Activated CD4-positive, alpha-beta T cell treated with anti-CD3 and anti-CD28 coated beads, Interleukin-10, Interleukin-2, amounts not matched to agents 100 ng/mL and 50 ng/mL, durations not matched to agents 16 hours and 8 hours (primary cell): ENCODE data around the gene P3H3.
"Not testable (repeated sequence)": the region's sequence is repeated elsewhere in the genome, so short reads cannot be mapped to it uniquely, and the experiment has no call there.

Experiments used
- DNase-seq: peaks from one replicate; pipeline ENCODE4 v3.0.0-alpha.2; 2020

P3H3 gene

GRCh38 chr12:6845395-6845794 is 17.2 kb downstream of the P3H3 start:
- DNase-seq = no peak

GRCh38 chr12:6846316-6846869 is 18.2 kb downstream of the P3H3 start:
- DNase-seq = no peak

- DNase-seq = no peak
Measured at GRCh38 chr12:6847676-6848075, 19.5 kb downstream of the P3H3 start.

- no peak for DNase-seq
Measured at GRCh38 chr12:6849427-6849826, 21.2 kb downstream of the P3H3 start.

GRCh38 chr12:6849976-6850560 is 21.9 kb downstream of the P3H3 start:
- no peak for DNase-seq

GRCh38 chr12:6850796-6851152 is 22.6 kb downstream of the P3H3 start:
- no peak for DNase-seq

- DNase-seq = peak; percentile 98
Measured at GRCh38 chr12:6851153-6851920, 23.1 kb downstream of the P3H3 start, which contains the start of gene CDCA3. Gene CDCA3, minus strand, starts transcription at chr12:6851286. Its CDS starts 334 bp downstream, at chr12:6850952.

- DNase-seq = peak; percentile 100
Measured at GRCh38 chr12:6851921-6852650, 23.9 kb downstream of the P3H3 start, which contains the start of gene USP5. Gene USP5, plus strand, starts transcription at chr12:6852150. Its CDS starts 30 bp downstream, at chr12:6852180.

- DNase-seq = peak; percentile 86
Measured at GRCh38 chr12:6852651-6853354, 24.6 kb downstream of the P3H3 start.

GRCh38 chr12:6853626-6854025 is 25.4 kb downstream of the P3H3 start:
- no peak for DNase-seq

GRCh38 chr12:6854036-6854435 is 25.8 kb downstream of the P3H3 start:
- DNase-seq = no peak

- DNase-seq = no peak
Measured at GRCh38 chr12:6855322-6855721, 27.1 kb downstream of the P3H3 start.

GRCh38 chr12:6858799-6859198 is 30.6 kb downstream of the P3H3 start:
- no peak for DNase-seq

GRCh38 chr12:6860116-6860515 is 31.9 kb downstream of the P3H3 start:
- no peak for DNase-seq

GRCh38 chr12:6860942-6861341 is 32.7 kb downstream of the P3H3 start:
- DNase-seq = no peak

GRCh38 chr12:6861391-6861790 is 33.2 kb downstream of the P3H3 start:
- DNase-seq = no peak

- no peak for DNase-seq
Measured at GRCh38 chr12:6863033-6863432, 34.8 kb downstream of the P3H3 start.

- DNase-seq = no peak
Measured at GRCh38 chr12:6863586-6864321, 35.5 kb downstream of the P3H3 start.

- DNase-seq = not testable (repeated sequence)
Measured at GRCh38 chr12:6865307-6865706, 37.1 kb downstream of the P3H3 start.

- no peak for DNase-seq
Measured at GRCh38 chr12:6866163-6866919, 38.1 kb downstream of the P3H3 start.

GRCh38 chr12:6866920-6867412 is 38.8 kb downstream of the P3H3 start:
- DNase-seq = no peak
